Fibroblast of mammary gland (primary cell): ENCODE measurements around the gene PCDH15.

Source experiments
- DNase-seq: peaks from one replicate; pipeline ENCODE4 v3.0.0-alpha.2; 2010; ENCODE audit warnings: low read depth
- H3K4me3 ChIP-seq: 2 replicates; pipeline ENCODE4 v1.5.1; 2011; ENCODE audit warnings: low read depth, mild to moderate bottlenecking, low read length, moderate library complexity; ENCODE audit not compliant: control insufficient read depth
- TF ChIP-seq, protein P1 (sequence below): conservative IDR thresholded peaks from 2 replicates; pipeline ENCODE4 v1.5.1; 2011; ENCODE audit warnings: low read depth, low read length, inconsistent platforms; ENCODE audit not compliant: control insufficient read depth, insufficient read depth

Gene PCDH15

DNA sequence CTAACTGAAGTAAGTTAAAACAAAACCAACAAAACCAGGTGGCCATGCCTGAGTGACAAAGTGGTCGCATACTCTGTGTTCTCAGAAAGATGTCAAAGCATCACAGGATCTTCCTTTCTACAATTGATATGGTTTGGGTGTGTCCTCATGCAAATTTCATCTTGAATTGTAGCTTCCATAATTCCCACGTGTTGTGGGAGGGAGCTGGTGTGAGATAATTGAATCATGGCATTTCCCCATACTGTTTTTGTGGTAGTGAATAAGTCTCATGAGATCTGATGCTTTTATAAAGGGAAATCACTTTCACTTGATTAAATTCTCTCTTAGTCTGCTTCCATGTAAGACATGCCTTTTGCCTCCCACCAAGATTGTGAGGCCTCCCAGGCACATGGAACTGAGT is 465.7 kb downstream of the PCDH15 start:
- no peak overlapping the region for H3K4me3 ChIP-seq
- TF ChIP-seq, protein P1, sequence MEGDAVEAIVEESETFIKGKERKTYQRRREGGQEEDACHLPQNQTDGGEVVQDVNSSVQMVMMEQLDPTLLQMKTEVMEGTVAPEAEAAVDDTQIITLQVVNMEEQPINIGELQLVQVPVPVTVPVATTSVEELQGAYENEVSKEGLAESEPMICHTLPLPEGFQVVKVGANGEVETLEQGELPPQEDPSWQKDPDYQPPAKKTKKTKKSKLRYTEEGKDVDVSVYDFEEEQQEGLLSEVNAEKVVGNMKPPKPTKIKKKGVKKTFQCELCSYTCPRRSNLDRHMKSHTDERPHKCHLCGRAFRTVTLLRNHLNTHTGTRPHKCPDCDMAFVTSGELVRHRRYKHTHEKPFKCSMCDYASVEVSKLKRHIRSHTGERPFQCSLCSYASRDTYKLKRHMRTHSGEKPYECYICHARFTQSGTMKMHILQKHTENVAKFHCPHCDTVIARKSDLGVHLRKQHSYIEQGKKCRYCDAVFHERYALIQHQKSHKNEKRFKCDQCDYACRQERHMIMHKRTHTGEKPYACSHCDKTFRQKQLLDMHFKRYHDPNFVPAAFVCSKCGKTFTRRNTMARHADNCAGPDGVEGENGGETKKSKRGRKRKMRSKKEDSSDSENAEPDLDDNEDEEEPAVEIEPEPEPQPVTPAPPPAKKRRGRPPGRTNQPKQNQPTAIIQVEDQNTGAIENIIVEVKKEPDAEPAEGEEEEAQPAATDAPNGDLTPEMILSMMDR = no peak
- DNase-seq = no peak

- TF ChIP-seq, protein P1 = no peak
- no peak for DNase-seq
- H3K4me3 ChIP-seq = no peak overlapping the region
Measured at GRCh38 chr10:54319341-54319740, 481.7 kb downstream of the PCDH15 start.

DNA sequence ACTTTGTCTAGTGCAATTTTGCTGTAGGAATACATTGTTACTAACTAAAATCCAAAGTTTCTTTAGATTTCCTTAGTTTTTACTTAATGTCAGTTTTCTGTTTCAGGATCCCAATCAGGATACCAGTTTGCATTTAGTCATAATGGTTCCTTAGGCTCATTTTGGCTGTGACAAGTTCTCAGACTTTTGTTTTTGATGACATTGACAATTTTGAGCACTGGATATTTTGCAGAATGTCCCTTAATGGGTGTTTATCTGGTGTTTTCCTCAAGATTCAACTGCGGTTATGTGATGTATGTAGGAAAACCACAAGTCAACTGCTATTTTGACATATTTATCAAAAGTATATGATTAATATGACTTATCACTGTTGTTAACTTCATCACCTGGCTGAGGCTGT is 482.6 kb downstream of the PCDH15 start:
- H3K4me3 ChIP-seq = no peak overlapping the region
- DNase-seq = no peak
- TF ChIP-seq, protein P1 = no peak

DNA sequence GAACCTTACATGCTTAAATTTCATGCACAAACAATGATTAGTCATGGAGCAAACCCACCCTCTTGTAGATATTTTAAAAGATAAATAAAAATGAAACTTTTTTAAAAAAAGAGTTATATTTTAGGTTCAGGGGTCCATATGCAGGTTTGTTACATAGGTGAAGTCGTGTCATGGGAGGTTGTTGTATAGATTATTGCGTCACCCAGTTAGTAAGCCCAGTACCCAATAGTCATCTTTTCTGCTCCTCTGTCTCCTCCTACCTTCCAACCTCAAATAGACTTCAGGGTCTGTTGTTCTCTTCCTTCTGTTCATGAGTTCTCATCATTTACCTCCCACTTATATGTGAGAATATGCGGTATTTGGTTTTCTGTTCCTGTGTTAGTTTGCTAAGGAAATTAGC is 486.6 kb downstream of the PCDH15 start:
- no peak for DNase-seq
- no peak overlapping the region for H3K4me3 ChIP-seq
- TF ChIP-seq, protein P1 = no peak

DNA sequence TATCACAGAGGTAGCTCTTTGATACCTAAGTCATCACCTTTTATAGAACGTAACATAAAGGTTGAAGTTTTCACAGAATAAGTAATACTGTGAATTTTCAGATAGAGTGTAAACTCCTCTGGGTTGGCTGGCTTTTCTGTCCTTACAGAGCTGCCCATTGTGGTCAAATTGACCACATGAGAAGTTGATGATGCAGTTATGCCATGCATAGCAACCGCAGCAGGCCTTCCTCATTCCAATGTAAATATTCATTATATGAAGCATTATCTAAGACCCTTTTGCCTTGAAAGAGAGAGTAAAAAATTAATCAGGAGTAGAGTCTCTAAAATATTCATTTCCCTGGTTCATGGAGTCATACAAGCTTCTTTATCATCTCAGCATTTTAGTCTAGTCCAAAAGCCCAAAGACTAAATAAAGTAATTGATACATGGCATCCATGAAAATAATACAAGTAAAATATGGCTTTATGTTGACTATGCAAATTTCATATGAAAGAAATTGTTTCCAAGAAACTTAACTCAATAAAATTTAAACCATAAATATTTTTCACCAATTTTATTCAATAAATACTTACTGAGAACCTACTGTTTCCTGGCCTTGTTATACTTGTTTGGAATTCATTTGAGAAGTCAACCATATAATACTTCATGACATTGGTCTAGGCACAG is 516.4 kb downstream of the PCDH15 start:
- peak; percentile 0 for DNase-seq
- TF ChIP-seq, protein P1 = no peak
- no peak overlapping the region for H3K4me3 ChIP-seq

DNA sequence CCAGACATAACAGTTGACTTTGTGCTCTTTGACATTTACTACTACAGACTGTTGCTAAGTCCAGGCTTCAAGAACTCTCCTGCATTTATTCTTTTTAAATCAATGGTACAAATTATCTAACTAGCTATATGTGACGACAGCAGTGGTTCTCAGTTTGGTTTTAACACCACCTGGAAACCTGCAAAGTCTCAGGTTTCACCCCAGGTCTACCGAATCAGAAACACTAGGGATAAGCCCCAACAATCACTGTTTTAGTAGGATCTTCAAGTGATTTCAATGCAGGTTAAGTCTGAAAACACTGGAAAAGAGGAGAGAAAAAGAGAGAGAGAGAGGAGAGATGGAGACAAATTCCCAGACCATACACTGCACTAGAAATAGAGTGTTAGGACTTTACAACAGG is 519.0 kb downstream of the PCDH15 start:
- no peak for DNase-seq
- H3K4me3 ChIP-seq = no peak overlapping the region
- TF ChIP-seq, protein P1 = no peak

GRCh38 chr10:54266395-54266794 is 534.6 kb downstream of the PCDH15 start:
- no peak overlapping the region for H3K4me3 ChIP-seq
- no peak for DNase-seq
- TF ChIP-seq, protein P1 = no peak
